ENCODE measurements around the gene LRRC34. TPM values are rescaled to one million over a fixed set of nuclear protein-coding genes. Genes with fewer than 3 reads are reported as not detected.

The LRRC34 gene
- total and polyA plus RNA-seq, 2 donors (not counting 1 experiment from before 2014, with no cell fraction given): 3.5 to 11.8 TPM

DNA sequence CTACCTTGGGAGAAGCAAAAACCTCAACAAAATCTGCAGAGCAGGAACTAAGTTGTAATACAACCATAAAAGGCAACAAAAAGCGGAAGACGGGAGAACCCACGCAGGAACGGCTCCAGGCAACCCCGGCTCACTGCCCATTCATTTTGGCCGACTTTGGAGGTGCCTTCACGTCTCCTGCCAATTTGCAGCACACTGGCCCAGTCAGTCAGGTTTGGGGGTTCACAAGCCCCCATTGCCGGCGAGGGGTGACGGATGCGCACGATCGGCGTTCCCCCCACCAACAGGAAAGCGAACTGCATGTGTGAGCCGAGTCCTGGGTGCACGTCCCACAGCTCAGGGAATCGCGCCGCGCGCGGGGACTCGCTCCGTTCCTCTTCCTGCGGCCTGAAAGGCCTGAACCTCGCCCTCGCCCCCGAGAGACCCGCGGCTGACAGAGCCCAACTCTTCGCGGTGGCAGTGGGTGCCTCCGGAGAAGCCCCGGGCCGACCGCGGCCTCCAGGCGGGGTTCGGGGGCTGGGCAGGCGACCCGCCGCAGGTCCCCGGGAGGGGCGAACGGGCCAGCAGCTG is 48.3 kb downstream of the LRRC34 start:
- H2AFZ ChIP-seq (ENCODE audit: insufficient read depth, low read depth, low read length, poor library complexity, severe bottlenecking): peak overlapping the region; percentile 62
- POLR2A ChIA-PET: interaction anchor here (0.5 to 1.6 kb wide), 10 partner anchors 9 to 593 kb away, joined by 3 to 10 read pairs (median 4); partner anchors contain the start of genes MYNN, PHC3, SEC62 and SKIL
- WGBS (ENCODE audit: insufficient coverage): under 1% methylated on average over 46 of the region's 46 CpGs
- peaks cover 9 to 15% of the 10 kb centered on the region in 2 donors for H3K4me1 ChIP-seq (ENCODE audit: control insufficient read depth in 2 of 2, insufficient read depth in 2 of 2, low read length in 2 of 2)
- Mint-ChIP-seq H3K4me1 (peaks cover 23% of the 10 kb centered on the region), H3K4me3 (peak overlapping the region; percentile 100), H3K9me3 (ENCODE audit: insufficient read depth) (peaks cover 6% of the 10 kb centered on the region), H3K27me3 (no peaks in the 10 kb centered on the region), H3K27ac (peak overlapping the region; percentile 100)
- TF ChIP-seq, protein P1, sequence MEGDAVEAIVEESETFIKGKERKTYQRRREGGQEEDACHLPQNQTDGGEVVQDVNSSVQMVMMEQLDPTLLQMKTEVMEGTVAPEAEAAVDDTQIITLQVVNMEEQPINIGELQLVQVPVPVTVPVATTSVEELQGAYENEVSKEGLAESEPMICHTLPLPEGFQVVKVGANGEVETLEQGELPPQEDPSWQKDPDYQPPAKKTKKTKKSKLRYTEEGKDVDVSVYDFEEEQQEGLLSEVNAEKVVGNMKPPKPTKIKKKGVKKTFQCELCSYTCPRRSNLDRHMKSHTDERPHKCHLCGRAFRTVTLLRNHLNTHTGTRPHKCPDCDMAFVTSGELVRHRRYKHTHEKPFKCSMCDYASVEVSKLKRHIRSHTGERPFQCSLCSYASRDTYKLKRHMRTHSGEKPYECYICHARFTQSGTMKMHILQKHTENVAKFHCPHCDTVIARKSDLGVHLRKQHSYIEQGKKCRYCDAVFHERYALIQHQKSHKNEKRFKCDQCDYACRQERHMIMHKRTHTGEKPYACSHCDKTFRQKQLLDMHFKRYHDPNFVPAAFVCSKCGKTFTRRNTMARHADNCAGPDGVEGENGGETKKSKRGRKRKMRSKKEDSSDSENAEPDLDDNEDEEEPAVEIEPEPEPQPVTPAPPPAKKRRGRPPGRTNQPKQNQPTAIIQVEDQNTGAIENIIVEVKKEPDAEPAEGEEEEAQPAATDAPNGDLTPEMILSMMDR (IDR thresholded peaks at IDR 0.05): no peak
- TF ChIP-seq EZH2 (IDR thresholded peaks at IDR 0.05; ENCODE audit: borderline replicate concordance, insufficient read depth, low read depth, low read length, poor library complexity, severe bottlenecking): no peak
- DNase-seq: peak; percentile 87
- peak overlapping the region; percentile 70 to 100 (median 87) for H3K4me3 ChIP-seq (ENCODE audit: control extremely low read depth in 1 of 5, extremely low read depth in 1 of 5, insufficient read depth in 1 of 5, low read depth in 2 of 5, low read length in 4 of 5)
- no peaks in the 10 kb centered on the region for H4K20me1 ChIP-seq (ENCODE audit: control insufficient read depth, insufficient read depth, low read length, poor library complexity, severe bottlenecking)
- no peaks in the 10 kb centered on the region for H3K27me3 ChIP-seq (replicated peaks in 1 of 4; ENCODE audit: control extremely low read depth in 1 of 4, control insufficient read depth in 3 of 4, insufficient read depth in 4 of 4, low read length in 3 of 4)
- peak overlapping the region; percentile 95 to 98 for H3K27ac ChIP-seq (ENCODE audit: low read length in 2 of 2)
- ATAC-seq (ENCODE audit: low read depth): peak; percentile 35
- H3K9me3 ChIP-seq (ENCODE audit: control extremely low read depth in 1 of 3, control insufficient read depth in 2 of 3, insufficient read depth in 1 of 3, low read length in 2 of 3): peaks cover 0 to 24% (median 0%) of the 10 kb centered on the region in 3 donors
- no peaks in the 10 kb centered on the region for H3K79me2 ChIP-seq (ENCODE audit: control insufficient read depth, insufficient read depth, low read length)
- H3K4me2 ChIP-seq (replicated peaks; ENCODE audit: low read depth, low read length, poor library complexity, severe bottlenecking): peak overlapping the region; percentile 81
- intact Hi-C loops (cut with micrococcal nuclease): loop anchor here (2.0 to 5.0 kb wide), 5 partner anchors 48 to 1106 kb away; partner anchors contain the start of genes LRRC34, LRRIQ4, RPL22L1 and SEC62
- peak overlapping the region; percentile 74 for H3K9ac ChIP-seq (ENCODE audit: low read length)
- no peaks in the 10 kb centered on the region for H3K36me3 ChIP-seq (replicated peaks in 1 of 2; ENCODE audit: control extremely low read depth in 1 of 2, control insufficient read depth in 1 of 2, extremely low read depth in 1 of 2, insufficient read depth in 2 of 2, low read length in 1 of 2)
- CTCF ChIA-PET: interaction anchor here (1.1 to 3.2 kb wide), 5 partner anchors 9 to 1047 kb away, joined by 3 to 21 read pairs (median 6); partner anchors contain the start of genes LRRC34, LRRIQ4 and MYNN

DNA sequence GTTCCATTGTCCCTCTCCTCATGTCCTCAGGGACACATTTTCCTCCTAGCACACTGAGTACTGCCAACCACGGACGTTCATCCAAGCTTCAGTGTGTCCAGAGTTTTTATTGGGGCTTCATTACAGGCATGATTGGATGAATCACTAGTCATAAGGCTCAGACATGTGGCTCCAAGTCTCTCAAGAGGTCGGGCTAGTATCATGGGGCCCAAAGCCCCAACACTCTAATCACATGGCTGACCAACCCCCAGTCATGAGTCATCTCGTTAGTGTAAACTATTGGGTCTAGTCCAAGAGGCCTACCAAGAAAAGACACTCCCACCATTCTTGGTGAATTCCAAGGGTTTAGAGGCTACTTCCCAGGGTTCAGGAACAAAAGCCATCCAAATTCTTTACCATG is 52.2 kb downstream of the LRRC34 start:
- no peaks in the 10 kb centered on the region for H3K36me3 ChIP-seq (replicated peaks in 1 of 2; ENCODE audit: control extremely low read depth in 1 of 2, control insufficient read depth in 1 of 2, extremely low read depth in 1 of 2, insufficient read depth in 2 of 2, low read length in 1 of 2)
- H2AFZ ChIP-seq (ENCODE audit: insufficient read depth, low read depth, low read length, poor library complexity, severe bottlenecking): no peak overlapping the region
- ATAC-seq (ENCODE audit: low read depth): no peak
- peaks cover 4% of the 10 kb centered on the region for H3K9me3 Mint-ChIP-seq (ENCODE audit: insufficient read depth)
- ChIA-PET CTCF (interaction anchor here (1.2 kb wide), 1 partner anchor 102 kb away, joined by 3 read pairs; no protein-coding TSS in a partner anchor), POLR2A (no interaction called here)
- no peak overlapping the region for H3K27ac ChIP-seq (ENCODE audit: low read length in 2 of 2)
- no peak overlapping the region for H3K4me3 ChIP-seq (ENCODE audit: control extremely low read depth in 1 of 5, extremely low read depth in 1 of 5, insufficient read depth in 1 of 5, low read depth in 2 of 5, low read length in 4 of 5)
- H3K4me1 Mint-ChIP-seq: peaks cover 21% of the 10 kb centered on the region
- 83% methylated on average over 3 of the region's 4 CpGs for WGBS (ENCODE audit: insufficient coverage)
- no peak for TF ChIP-seq EZH2 (IDR thresholded peaks at IDR 0.05; ENCODE audit: borderline replicate concordance, insufficient read depth, low read depth, low read length, poor library complexity, severe bottlenecking)
- no peak overlapping the region for H3K27ac Mint-ChIP-seq
- peaks cover 0 to 13% (median 0%) of the 10 kb centered on the region in 3 donors for H3K9me3 ChIP-seq (ENCODE audit: control extremely low read depth in 1 of 3, control insufficient read depth in 2 of 3, insufficient read depth in 1 of 3, low read length in 2 of 3)
- intact Hi-C loops (cut with micrococcal nuclease): loop anchor here (5.0 kb wide), 1 partner anchor 652 kb away; no protein-coding TSS in a partner anchor
- H3K4me1 ChIP-seq (ENCODE audit: control insufficient read depth in 2 of 2, insufficient read depth in 2 of 2, low read length in 2 of 2): peaks cover 13 to 15% of the 10 kb centered on the region in 2 donors
- DNase-seq: no peak
- no peak overlapping the region for H3K4me2 ChIP-seq (replicated peaks; ENCODE audit: low read depth, low read length, poor library complexity, severe bottlenecking)
- no peaks in the 10 kb centered on the region for H4K20me1 ChIP-seq (ENCODE audit: control insufficient read depth, insufficient read depth, low read length, poor library complexity, severe bottlenecking)
- no peak overlapping the region for H3K9ac ChIP-seq (ENCODE audit: low read length)
- H3K4me3 Mint-ChIP-seq: no peak overlapping the region
- H3K27me3 Mint-ChIP-seq: no peaks in the 10 kb centered on the region
- no peaks in the 10 kb centered on the region for H3K79me2 ChIP-seq (ENCODE audit: control insufficient read depth, insufficient read depth, low read length)
- H3K27me3 ChIP-seq (replicated peaks in 1 of 4; ENCODE audit: control extremely low read depth in 1 of 4, control insufficient read depth in 3 of 4, insufficient read depth in 4 of 4, low read length in 3 of 4): peaks cover 0 to 2% (median 0%) of the 10 kb centered on the region in 4 experiments

All from B cell (primary cell).